ENCODE results near the gene ADGRB3.

ADGRB3 gene

DNA sequence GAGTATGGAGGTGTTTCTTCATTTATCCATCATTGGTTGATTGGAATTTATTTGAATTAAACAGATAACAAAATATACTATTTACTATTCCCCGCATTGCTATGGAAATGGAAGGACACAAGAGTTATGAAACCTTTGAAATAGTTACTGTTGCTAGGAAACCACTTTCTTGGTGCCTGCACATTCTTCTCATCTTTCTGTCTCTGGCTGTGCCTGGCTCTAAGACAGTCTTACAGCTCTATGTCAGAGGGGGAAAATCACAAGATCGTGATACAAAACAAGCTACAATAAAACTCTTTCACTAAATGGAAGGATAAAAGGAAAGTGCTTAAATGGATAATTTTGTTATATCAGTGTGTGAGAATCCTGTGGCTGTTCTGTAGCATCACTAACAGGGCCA, 708.8 kb downstream of the ADGRB3 start:
- Histone ChIP-seq H3K4me2 (ENCODE audit: low read length) (no peak overlapping the region), H3K4me1 (ENCODE audit: insufficient read depth, low read length, severe bottlenecking) (no peaks in the 10 kb centered on the region), H4K20me1 (ENCODE audit: insufficient read depth, low read length) (no peaks in the 10 kb centered on the region), H3K36me3 (ENCODE audit: insufficient read depth, low read length) (no peaks in the 10 kb centered on the region), H3K9me2 (ENCODE audit: low read depth, low read length) (no peaks in the 10 kb centered on the region), H3K9ac (ENCODE audit: low read length) (no peak overlapping the region), H3K27ac (ENCODE audit: low read depth, low read length, poor library complexity, severe bottlenecking) (no peak overlapping the region), H3F3A (ENCODE audit: insufficient read depth, low read length) (no peaks in the 10 kb centered on the region), H3K79me2 (ENCODE audit: insufficient read depth, low read length) (no peaks in the 10 kb centered on the region), H2AFZ (ENCODE audit: low read length) (no peak overlapping the region), H3K27me3 (ENCODE audit: insufficient read depth, low read length) (no peaks in the 10 kb centered on the region), H3K4me3 (ENCODE audit: low read depth, low read length, poor library complexity, severe bottlenecking) (no peak overlapping the region), H3K9me3 (ENCODE audit: low read length) (no peaks in the 10 kb centered on the region)
- TF ChIP-seq, protein P1, sequence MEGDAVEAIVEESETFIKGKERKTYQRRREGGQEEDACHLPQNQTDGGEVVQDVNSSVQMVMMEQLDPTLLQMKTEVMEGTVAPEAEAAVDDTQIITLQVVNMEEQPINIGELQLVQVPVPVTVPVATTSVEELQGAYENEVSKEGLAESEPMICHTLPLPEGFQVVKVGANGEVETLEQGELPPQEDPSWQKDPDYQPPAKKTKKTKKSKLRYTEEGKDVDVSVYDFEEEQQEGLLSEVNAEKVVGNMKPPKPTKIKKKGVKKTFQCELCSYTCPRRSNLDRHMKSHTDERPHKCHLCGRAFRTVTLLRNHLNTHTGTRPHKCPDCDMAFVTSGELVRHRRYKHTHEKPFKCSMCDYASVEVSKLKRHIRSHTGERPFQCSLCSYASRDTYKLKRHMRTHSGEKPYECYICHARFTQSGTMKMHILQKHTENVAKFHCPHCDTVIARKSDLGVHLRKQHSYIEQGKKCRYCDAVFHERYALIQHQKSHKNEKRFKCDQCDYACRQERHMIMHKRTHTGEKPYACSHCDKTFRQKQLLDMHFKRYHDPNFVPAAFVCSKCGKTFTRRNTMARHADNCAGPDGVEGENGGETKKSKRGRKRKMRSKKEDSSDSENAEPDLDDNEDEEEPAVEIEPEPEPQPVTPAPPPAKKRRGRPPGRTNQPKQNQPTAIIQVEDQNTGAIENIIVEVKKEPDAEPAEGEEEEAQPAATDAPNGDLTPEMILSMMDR (IDR thresholded peaks at IDR 0.05; ENCODE audit: low read length), result no peak
- TF ChIP-seq EZH2 (IDR thresholded peaks at IDR 0.05; ENCODE audit: borderline replicate concordance, low read length), result no peak

DNA sequence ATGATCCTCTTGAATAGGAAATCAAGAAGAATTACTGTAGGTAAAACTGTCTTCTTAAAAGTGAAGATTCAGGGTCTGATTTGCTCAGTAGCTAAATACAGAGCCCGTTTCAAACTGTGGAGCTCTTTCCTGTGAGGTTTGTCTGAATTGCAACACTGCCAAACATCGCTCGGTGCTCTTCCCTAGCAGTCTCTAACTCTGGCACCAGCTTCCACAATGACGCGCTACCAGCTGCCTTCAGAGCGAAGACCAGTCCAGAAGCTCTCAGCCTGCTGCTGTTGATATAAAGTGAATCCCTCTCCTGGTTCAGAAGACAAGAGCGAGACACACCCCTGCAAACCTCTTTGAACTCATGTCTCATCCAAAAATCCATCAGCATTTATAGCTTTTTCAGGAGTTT, 714.7 kb downstream of the ADGRB3 start:
- Histone ChIP-seq H3K4me3 (ENCODE audit: low read depth, low read length, poor library complexity, severe bottlenecking) (no peak overlapping the region), H3K36me3 (ENCODE audit: insufficient read depth, low read length) (no peaks in the 10 kb centered on the region), H3F3A (ENCODE audit: insufficient read depth, low read length) (no peaks in the 10 kb centered on the region), H3K9me3 (ENCODE audit: low read length) (no peaks in the 10 kb centered on the region), H2AFZ (ENCODE audit: low read length) (no peak overlapping the region), H3K79me2 (ENCODE audit: insufficient read depth, low read length) (no peaks in the 10 kb centered on the region), H3K4me1 (ENCODE audit: insufficient read depth, low read length, severe bottlenecking) (no peaks in the 10 kb centered on the region), H4K20me1 (ENCODE audit: insufficient read depth, low read length) (no peaks in the 10 kb centered on the region), H3K4me2 (ENCODE audit: low read length) (no peak overlapping the region), H3K27ac (ENCODE audit: low read depth, low read length, poor library complexity, severe bottlenecking) (no peak overlapping the region), H3K27me3 (ENCODE audit: insufficient read depth, low read length) (no peaks in the 10 kb centered on the region), H3K9me2 (ENCODE audit: low read depth, low read length) (no peaks in the 10 kb centered on the region), H3K9ac (ENCODE audit: low read length) (no peak overlapping the region)
- TF ChIP-seq EZH2 (IDR thresholded peaks at IDR 0.05; ENCODE audit: borderline replicate concordance, low read length), result no peak
- TF ChIP-seq, protein P1 (IDR thresholded peaks at IDR 0.05; ENCODE audit: low read length), result no peak

DNA sequence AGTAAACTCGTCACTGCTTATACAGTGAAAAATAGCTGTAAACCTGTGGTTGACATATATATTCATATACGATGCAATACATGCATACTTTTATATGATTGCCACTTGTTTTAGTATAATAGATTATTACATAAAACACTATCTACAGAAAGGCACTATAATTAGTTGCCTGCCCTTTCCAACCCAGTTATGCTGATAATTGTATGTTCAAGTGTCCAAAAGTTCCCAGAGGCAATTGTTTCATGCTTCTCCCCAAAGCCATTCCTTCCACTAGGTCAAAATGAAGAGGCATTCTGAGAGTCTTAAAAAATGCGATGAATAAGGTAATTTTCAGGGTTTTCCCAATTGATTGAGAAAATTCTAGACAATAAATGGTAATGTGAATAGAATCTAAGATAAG, 727.1 kb downstream of the ADGRB3 start:
- TF ChIP-seq, protein P1 (IDR thresholded peaks at IDR 0.05; ENCODE audit: low read length), result no peak
- TF ChIP-seq EZH2 (IDR thresholded peaks at IDR 0.05; ENCODE audit: borderline replicate concordance, low read length), result no peak
- H3K4me1 ChIP-seq (ENCODE audit: insufficient read depth, low read length, severe bottlenecking), result no peaks in the 10 kb centered on the region
- no peaks in the 10 kb centered on the region for H3K9me3 ChIP-seq (ENCODE audit: low read length)
- no peak overlapping the region for H2AFZ ChIP-seq (ENCODE audit: low read length)
- H3K79me2 ChIP-seq (ENCODE audit: insufficient read depth, low read length), result no peaks in the 10 kb centered on the region
- H3K9me2 ChIP-seq (ENCODE audit: low read depth, low read length), result no peaks in the 10 kb centered on the region; the same call in 1 of the 2 replicates
- no peak overlapping the region for H3K9ac ChIP-seq (ENCODE audit: low read length)
- no peaks in the 10 kb centered on the region for H3K36me3 ChIP-seq (ENCODE audit: insufficient read depth, low read length)
- H3K27me3 ChIP-seq (ENCODE audit: insufficient read depth, low read length), result no peaks in the 10 kb centered on the region
- no peak overlapping the region for H3K4me2 ChIP-seq (ENCODE audit: low read length)
- no peak overlapping the region for H3K27ac ChIP-seq (ENCODE audit: low read depth, low read length, poor library complexity, severe bottlenecking)
- no peaks in the 10 kb centered on the region for H4K20me1 ChIP-seq (ENCODE audit: insufficient read depth, low read length)
- no peaks in the 10 kb centered on the region for H3F3A ChIP-seq (ENCODE audit: insufficient read depth, low read length)
- H3K4me3 ChIP-seq (ENCODE audit: low read depth, low read length, poor library complexity, severe bottlenecking), result no peak overlapping the region
